Heart left ventricle (tissue), 16 donors: ENCODE data around the gene PLCB1. TPM values are rescaled to one million over a fixed set of nuclear protein-coding genes. Genes with fewer than 3 reads are reported as not detected.

ENCODE experiments used
- ATAC-seq, 4 donors: fragments of 200-7000 bp; cut with Tn5 transposase; one replicate each; pipeline ENCODE4 v1.9.1; 2020 to 2022; ENCODE audit warnings: moderate library complexity in 4 of 4, mild to moderate bottlenecking in 3 of 4, moderate number of reproducible peaks in 1 of 4
- DNase-seq, 5 donors: peaks; one replicate each; pipeline ENCODE4 v3.0.0-alpha.2; 2020
- H3K27ac ChIP-seq, 12 donors: fragments of 200-600 bp; sonication (generic) in 4 of 12; one replicate each; pipeline versions ENCODE4 v1.5.0 to v1.8.0; 2016 to 2022; ENCODE audit warnings: mild to moderate bottlenecking in 2 of 12
- H3K27me3 ChIP-seq, 9 donors: fragments of 200-600 bp; sonication (generic) in 2 of 9; one replicate each; pipeline versions ENCODE4 v1.5.1 to v1.8.0; 2016 to 2022; ENCODE audit warnings: mild to moderate bottlenecking in 3 of 9
- H3K36me3 ChIP-seq, 9 donors: fragments of 200-600 bp; sonication (generic) in 2 of 9; one replicate each; pipeline versions ENCODE4 v1.5.0 to v1.8.0; 2018 to 2022; ENCODE audit warnings: mild to moderate bottlenecking in 2 of 9
- H3K4me1 ChIP-seq, 12 donors: fragments of 200-600 bp; sonication (generic) in 4 of 12; one replicate each; pipeline versions ENCODE4 v1.5.0 to v1.8.0; 2016 to 2022; ENCODE audit warnings: mild to moderate bottlenecking in 3 of 12
- H3K4me3 ChIP-seq, 12 donors: fragments of 200-600 bp; sonication (generic) in 4 of 12; one replicate each; pipeline versions ENCODE4 v1.5.0 to v1.8.0; 2017 to 2022; ENCODE audit warnings: mild to moderate bottlenecking in 9 of 12, moderate library complexity in 4 of 12
- H3K9me3 ChIP-seq, 12 donors: fragments of 200-600 bp; sonication (generic) in 4 of 12; one replicate each; pipeline versions ENCODE4 v1.5.0 to v1.8.0; 2016 to 2022; ENCODE audit warnings: mild to moderate bottlenecking in 1 of 12
- CTCF ChIP-seq, 12 donors: fragments of 200-600 bp; sonication (generic) in 4 of 12; IDR thresholded peaks; one replicate each; pipeline versions ENCODE4 v1.5.0 to v1.8.0; 2018 to 2022; ENCODE audit warnings: antibody characterized with exemption in 12 of 12, mild to moderate bottlenecking in 5 of 12
- POLR2A ChIP-seq, 2 donors: fragments of 450-650 bp; IDR thresholded peaks; one replicate each; pipeline ENCODE4 v1.6.1; 2017; ENCODE audit warnings: antibody characterized with exemption in 2 of 2, mild to moderate bottlenecking in 2 of 2, moderate library complexity in 2 of 2
- WGBS, 4 donors: extraction: QIAGEN DNeasy Blood & Tissue Kit in 2 of 4; methylation state at CpG; one replicate each; pipeline versions ENCODE4 v1.1.5 to v1.1.7; 2013 to 2018; 5-methylcytosine and 5-hydroxymethylcytosine counted together
- intact Hi-C, 10 donors: fragments of 100-400 bp; cut with DNase I; formaldehyde crosslinking; loops; one replicate each; pipeline versions ENCODE4 v1.11.1 to v1.14.2; 2022
- polyA plus RNA-seq, 2 donors: library from polyadenylated mRNA; stranded (reverse); fragments of 200-250 nt; gene quantifications; one replicate each; pipeline ENCODE4 v1.2.3, GENCODE V29; 2013
- total RNA-seq, 9 donors: library from RNA; depleted of rRNA in 2 of 9; stranded (reverse); fragments of >200 nt in 2 of 9; fragmentation: NEBNext Ultra II Directional in 3 of 9; extraction: Animal tissue kit (Norgen Biotek cat#: 25700) in 3 of 9; gene quantifications; one replicate each; pipeline versions ENCODE4 v1.1.0 to v1.2.4, GENCODE V29; 2016 to 2023
- donor health status: ischemic (EF 13 %, LVEDD 7.1; RV severe dilation, severe dysfunction).
- donor health status: healthy with polysubstance abuse.
- donor health status: DM: no; HTN: yes; CAD: no.
- donor health status: DM: no; HTN: no; CAD: no.
- donor health status: ischemic (EF 25% LVEDD 6.9; RV normal size, moderate dysfunction).
- donor health status: ischemic (EF 25% LVEDD 5.7; RV mildly dilated, moderate dysfunction).
- donor health status: healthy.
- donor health status: DM: yes; HTN: yes; CAD: no.
- donor health status: ischemic (EF 35%, LVEDD 5.7; RV mildly dilated, moderate dysfunction).
- donor health status: nonischemic (EF 11% LVEDD 7.7; RV severe dilation, severe dysfunction).
- donor health status: DM: yes; HTN: yes; CAD: no.
- donor health status: PGD.
- donor health status: ischemic (EF 29% LVEDD 5.4; RV normal size, mild dysfunction).
- donor health status: nonischemic (EF 23%, LVEDD 6.1; RV moderate dilation, normal function).

The PLCB1 gene
- total and polyA plus RNA-seq, 11 donors: 2.5 to 12.1 (median 7.4) TPM

DNA sequence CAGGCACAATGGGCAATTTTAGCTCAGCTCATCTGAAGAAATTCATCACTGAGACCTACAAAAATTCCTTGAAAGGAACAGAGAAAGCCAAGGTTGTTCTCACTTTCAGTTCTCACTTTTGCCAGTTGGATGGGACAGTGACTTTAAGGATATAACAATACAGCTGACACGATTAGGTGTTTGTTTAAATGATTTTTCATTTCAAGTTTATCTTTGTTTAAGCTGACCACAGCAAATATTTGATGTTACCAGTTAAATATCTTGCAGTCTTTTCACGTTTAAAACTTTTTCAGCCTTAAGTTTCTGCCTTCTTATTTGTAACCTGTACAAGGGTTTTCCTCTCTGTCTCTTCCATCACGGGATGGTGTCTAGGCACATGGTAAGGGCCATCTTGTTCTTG, 93.6 kb downstream of the PLCB1 start:
- H3K27ac ChIP-seq: no peak overlapping the region
- no peak overlapping the region for H3K4me3 ChIP-seq
- no peak for DNase-seq
- peaks cover 0 to 4% (median 0%) of the 10 kb centered on the region in 12 donors for H3K9me3 ChIP-seq
- no peak for ATAC-seq
- no peaks in the 10 kb centered on the region for H3K27me3 ChIP-seq
- TF ChIP-seq CTCF (IDR thresholded peaks at IDR 0.05) (no peak), POLR2A (IDR thresholded peaks at IDR 0.05) (no peak)
- H3K4me1 ChIP-seq: peaks cover 0 to 2% (median 0%) of the 10 kb centered on the region in 12 donors
- intact Hi-C loops: no loop called here
- 74 to 82% (median 77%) methylated on average over 3 of the region's 3 CpGs for WGBS, 4 donors
- no peaks in the 10 kb centered on the region for H3K36me3 ChIP-seq

GRCh38 chr20:8226106-8226505, 94.0 kb downstream of the PLCB1 start:
- Histone ChIP-seq H3K27me3 (no peaks in the 10 kb centered on the region), H3K9me3 (peaks cover 0 to 4% (median 0%) of the 10 kb centered on the region in 12 donors), H3K27ac (no peak overlapping the region), H3K4me1 (peaks cover 0 to 2% (median 0%) of the 10 kb centered on the region in 12 donors), H3K4me3 (no peak overlapping the region), H3K36me3 (no peaks in the 10 kb centered on the region)
- DNase-seq (no peak), ATAC-seq (no peak)
- TF ChIP-seq POLR2A (IDR thresholded peaks at IDR 0.05) (no peak), CTCF (IDR thresholded peaks at IDR 0.05) (no peak)
- intact Hi-C loops: no loop called here
- 88 to 95% (median 93%) methylated on average over 2 of the region's 2 CpGs for WGBS, 4 donors

- WGBS, 4 donors: 72 to 82% (median 74%) methylated on average over 3 of the region's 3 CpGs
- ATAC-seq: no peak
- Histone ChIP-seq H3K36me3 (no peaks in the 10 kb centered on the region), H3K27ac (no peak overlapping the region), H3K4me1 (peaks cover 0 to 2% (median 0%) of the 10 kb centered on the region in 12 donors), H3K27me3 (no peaks in the 10 kb centered on the region), H3K9me3 (peaks cover 0 to 2% (median 0%) of the 10 kb centered on the region in 12 donors), H3K4me3 (no peak overlapping the region)
- TF ChIP-seq CTCF (IDR thresholded peaks at IDR 0.05): no peak
- no peak for TF ChIP-seq POLR2A (IDR thresholded peaks at IDR 0.05)
- intact Hi-C loops: no loop called here
- no peak for DNase-seq
Measured at GRCh38 chr20:8227293-8227692, 95.2 kb downstream of the PLCB1 start.

GRCh38 chr20:8228315-8228714, 96.2 kb downstream of the PLCB1 start:
- WGBS, 4 donors: 80 to 97% (median 88%) methylated on average over 3 of the region's 3 CpGs
- no peaks in the 10 kb centered on the region for H3K9me3 ChIP-seq
- intact Hi-C loops: no loop called here
- DNase-seq (no peak), ATAC-seq (no peak)
- H3K36me3 ChIP-seq: no peaks in the 10 kb centered on the region
- H3K4me1 ChIP-seq: peaks cover 0 to 9% (median 0%) of the 10 kb centered on the region in 12 donors
- no peak overlapping the region for H3K4me3 ChIP-seq
- H3K27ac ChIP-seq: no peak overlapping the region
- TF ChIP-seq CTCF (IDR thresholded peaks at IDR 0.05): no peak
- no peak for TF ChIP-seq POLR2A (IDR thresholded peaks at IDR 0.05)
- H3K27me3 ChIP-seq: no peaks in the 10 kb centered on the region
